G401.6 (cell line): Measurements from ENCODE around the gene ZNF785.
A peak's percentile ranks its signal among the peaks of the same experiment; 100 is the strongest.
"Not testable (repeated sequence)": the region's sequence is repeated elsewhere in the genome, so short reads cannot be mapped to it uniquely, and the experiment has no call there.

ENCODE experiments used
- FAIRE-seq: peaks from 2 replicates; lab custom pipeline; 2012; peaks lifted over from hg19 to GRCh38; lab: Jason Lieb, UNC

Gene ZNF785

DNA sequence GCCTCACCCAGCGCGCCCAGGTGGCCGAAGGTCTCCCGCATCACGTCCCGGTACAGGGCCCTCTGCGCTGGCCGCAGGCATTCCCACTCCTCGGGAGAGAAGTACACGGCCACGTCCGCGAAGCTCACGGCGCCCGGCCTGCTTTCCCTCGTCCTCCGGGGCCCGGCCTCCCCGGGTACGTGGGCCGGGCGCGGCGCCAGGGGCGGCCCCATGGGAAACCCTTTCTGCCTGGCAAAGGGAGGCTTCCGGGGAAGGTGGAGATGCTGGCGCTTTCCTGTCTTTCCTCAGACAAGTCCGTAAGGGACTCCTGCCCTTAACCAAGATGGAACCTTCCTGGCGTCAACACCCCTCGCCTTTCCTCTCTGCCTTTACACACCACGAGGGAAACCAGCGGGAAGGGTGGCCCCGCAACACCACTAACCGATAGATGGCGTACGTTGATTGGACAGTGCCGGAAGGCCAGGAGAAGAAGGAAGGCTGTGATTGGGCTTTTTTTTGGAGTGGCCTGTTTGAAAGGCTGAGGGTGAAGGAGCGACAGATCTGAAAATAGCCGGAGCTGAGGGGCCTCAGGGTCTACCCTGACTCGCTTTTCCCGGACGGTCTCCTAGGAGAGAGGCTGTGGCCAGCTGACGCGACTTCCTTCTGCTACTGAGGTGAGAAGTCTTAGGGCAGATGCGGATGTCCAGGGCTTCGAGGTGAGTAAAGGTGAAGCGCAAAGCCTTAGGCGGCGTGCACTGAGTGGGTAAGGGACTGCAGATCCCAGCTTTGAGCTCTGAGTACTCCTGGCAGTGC, at the start of gene ZNF785:
ZNF785 (minus strand) TSS at position 298 of the 792 bp plus-strand sequence; CDS start at position 212, 86 bp downstream.
- FAIRE-seq: no peak

DNA sequence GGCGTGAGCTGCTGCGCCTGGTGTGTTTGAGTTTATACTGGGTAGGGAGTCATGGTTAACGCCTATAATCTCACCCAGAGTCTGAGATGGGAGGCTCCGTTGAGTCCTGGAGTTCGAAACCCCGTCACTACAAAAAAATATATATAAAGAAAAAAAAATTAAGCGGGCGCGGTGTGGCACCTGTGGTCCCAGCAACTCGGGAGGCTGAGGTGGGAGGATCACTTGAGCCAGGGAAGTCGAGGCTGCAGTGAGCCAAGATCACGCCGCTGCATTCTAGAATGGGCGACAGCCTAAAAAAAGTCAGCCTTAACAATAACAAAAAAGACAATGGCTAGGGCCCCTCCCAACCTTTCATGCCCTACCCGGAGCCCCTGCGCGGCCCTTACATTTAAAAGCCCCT, 48.0 kb upstream of the ZNF785 start:
- FAIRE-seq: no peak

DNA sequence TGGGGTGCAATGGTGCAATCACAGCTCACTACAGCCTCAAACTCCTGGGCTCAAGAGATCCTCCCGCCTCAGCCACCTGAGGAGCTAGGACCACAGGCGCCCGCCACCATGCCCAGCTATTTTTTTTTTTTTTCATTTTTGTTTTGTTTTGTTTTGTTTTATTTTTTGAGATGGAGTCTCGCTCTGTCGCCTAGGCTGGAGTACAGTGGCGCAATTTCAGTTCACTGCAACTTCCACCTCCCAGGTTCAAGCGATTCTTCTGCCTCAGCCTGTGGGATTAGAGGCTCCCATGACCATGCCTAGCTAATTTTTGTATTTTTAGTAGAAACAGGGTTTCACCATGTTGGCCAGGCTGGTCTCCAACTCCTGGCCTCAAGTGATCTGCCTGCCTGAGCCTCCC, 47.0 kb upstream of the ZNF785 start:
- FAIRE-seq: not testable (repeated sequence)

DNA sequence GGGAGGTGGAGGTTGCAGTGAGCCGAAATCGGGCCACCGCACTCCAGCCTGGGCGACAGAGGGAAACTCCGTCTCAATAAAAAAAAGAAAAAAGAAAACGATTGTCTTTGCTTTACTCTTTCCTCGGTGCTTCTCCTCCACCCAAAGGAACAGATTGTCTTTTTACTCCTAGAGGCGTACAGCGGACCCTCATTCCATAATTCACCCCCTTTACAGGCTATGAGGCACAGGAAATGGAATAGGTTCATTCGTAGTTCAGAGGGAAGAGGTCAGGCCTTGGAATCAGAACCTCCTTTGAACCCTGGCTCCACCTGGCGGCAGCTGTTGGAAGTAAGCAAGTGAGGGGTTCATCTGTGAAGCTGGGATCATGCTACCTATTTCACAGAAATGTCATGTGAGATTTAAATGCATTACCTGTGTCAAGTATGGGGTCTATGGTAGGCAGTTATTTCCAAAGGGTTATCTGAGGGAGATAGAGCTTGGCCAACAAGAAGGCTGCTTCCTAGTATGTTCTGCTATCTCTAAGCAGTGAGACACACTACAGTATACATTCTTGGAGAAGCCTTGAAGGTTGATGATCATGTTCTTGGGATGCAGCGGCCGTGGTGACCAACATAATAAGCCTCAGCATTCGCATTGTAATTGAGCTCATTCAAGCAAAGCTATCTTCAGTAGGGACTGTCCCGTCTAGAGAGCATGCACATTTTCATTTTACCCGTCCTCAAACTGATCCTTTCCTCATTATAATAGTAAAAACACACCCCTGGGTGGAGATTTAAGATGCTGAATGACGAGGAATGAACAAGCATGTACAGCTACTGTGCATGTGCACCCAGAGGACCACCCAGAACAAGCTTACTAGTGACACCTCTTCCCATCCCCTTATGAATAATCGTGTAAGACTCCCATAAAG, 43.4 kb upstream of the ZNF785 start:
- FAIRE-seq: peak; percentile 40

DNA sequence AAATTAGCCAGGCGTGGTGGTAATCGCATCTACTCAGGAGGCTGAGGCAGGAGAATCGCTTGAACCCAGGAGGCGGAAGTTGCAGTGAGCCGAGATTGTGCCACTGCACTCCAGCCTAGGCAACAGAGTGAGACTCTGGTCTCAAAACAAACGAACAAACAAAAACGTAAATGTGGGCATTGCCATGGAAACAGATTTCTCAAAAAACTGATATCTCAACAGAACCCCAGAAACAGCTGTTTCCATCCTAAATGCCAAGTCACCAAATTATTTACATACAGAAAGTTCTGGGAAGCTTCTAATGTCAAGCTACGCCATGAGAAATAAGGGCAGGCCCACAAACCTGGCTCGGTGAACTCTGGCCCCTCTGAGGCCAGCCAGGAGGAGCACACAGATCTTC, 40.7 kb upstream of the ZNF785 start:
- no peak for FAIRE-seq

DNA sequence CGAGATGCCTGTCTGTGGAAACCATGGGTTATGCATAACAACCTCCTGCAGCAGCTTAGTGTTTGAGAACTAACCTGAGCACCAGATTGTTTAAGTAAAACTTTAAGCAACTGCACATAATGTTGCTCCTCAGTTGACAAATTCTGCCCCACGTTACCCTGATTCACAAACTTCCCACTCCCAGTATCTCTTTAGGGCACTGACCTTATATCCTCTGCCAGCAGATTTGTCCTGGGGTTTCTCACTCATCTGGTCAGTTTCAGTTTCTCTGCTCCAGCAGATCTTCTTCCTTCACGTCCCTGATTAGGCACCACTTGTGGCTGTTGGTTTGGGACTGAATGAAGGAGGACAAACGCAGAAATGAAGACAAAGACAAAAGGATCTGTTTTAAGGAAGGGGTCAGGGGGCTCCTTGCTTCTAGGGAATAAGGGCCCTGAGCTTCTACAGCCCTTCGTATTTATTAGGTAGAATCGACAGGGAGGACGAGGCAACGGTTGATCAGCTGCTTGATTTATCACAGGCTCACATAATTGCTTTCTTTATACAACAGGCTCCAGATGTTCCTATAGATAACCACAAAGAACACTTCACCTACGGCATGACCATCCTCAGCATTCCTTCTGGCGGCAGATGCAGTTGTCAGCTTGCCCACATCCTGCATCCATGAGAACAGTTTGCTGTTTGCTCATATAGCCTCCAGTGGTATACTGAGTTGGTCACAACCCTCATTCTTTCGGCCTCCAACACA, 38.2 kb upstream of the ZNF785 start:
- no peak for FAIRE-seq

DNA sequence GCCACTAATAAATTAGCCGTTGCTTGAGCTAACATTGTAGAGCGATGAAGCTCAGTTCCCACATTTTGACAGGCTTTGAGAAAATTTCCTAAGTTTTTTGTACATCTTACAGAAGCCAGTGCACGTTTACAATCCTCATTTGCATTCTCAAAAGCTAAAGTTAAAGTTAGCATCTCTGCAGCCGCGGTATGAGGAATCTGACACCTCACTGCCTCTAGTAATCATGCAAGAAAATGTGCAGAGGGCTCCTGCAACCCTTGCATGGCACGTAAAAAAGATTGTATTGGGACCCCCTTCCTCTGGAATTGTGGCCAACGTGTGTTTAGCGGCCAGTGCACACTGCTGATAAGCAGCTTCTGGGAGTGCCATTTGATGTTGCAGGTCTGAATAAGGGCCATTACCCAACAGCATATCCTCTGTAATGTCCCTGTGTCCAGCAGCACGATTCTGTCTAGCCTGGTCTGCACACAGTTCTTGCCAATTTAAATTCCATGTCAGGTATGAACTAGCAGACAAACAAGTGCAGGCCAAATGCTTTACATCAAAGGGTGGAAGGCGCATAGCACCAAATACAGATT, 37.0 kb upstream of the ZNF785 start:
- no peak for FAIRE-seq

DNA sequence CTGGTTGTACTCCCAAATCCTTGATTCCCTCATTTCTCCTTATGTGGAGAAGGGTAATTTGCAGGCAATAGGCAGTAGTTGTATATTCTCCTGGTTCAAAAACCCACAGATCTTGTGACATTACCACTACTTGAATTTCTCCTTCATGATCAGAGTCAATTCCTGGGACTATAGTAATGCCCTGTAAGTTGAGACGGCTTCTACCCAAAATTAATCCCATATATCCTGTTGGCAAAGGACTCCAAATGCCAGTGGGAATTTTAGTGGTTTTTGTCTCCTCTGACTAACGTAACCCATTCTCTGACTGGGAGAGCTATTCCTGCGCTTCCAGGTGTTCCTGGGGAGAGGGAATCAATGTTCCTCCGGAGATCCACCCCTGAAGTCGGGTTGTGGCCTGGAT, 36.3 kb upstream of the ZNF785 start:
- no peak for FAIRE-seq

DNA sequence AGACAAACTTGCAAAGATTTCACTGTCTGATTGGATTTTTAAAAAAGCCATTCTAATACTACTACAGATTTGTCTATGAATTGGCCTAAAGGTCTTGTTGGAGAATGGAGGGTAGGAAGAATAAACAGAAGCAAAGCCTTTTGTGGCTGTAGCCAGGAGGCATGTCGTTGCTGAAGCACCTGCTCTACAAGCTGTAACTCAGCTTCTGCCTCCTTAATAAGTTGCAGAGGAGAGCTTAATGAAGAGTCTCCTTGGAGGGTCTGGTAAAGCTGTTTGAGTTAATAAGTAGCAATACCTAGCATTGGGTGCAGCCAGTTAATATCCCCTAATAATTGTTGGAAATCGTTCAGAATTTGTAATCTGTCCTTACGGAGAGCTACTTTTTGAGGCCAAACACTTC, 34.7 kb upstream of the ZNF785 start:
- no peak for FAIRE-seq

DNA sequence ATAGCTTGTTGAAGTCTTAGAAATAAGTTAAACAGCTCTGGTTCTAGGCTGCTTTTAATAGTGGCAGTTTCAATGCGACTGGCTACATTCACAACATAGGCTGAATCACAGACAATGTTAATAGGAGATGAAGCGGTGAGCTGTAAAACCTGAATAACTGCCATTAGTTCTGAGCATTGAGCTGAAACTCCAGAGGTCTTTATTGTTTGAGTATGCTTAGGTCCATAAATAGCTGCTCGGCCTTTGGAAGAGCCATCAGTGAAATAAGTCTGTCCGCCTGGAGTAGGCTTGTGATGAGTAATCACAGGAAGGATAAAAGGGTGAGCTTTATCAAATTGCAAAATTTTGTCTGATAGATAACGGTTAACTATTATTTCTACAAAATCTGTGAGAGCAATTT, 34.1 kb upstream of the ZNF785 start:
- FAIRE-seq: no peak

DNA sequence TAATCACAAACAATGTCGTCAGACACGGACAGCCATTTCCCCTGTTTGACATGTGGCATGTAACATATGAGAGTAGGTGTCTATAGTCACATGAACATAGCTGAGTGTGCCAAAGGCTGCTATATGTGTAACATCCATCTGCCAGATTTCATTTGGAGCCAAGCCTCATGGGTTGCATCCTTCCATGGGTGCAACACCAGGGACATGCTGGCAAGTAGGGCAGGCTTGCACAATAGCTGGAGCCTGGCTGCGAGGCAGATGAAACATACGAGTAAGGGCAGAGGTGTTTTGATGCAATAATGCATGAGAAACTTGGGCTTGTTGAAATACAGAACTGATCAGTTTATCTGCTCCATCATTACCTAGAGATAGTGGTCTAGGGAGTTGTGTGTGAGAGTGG, 33.7 kb upstream of the ZNF785 start:
- FAIRE-seq: no peak

DNA sequence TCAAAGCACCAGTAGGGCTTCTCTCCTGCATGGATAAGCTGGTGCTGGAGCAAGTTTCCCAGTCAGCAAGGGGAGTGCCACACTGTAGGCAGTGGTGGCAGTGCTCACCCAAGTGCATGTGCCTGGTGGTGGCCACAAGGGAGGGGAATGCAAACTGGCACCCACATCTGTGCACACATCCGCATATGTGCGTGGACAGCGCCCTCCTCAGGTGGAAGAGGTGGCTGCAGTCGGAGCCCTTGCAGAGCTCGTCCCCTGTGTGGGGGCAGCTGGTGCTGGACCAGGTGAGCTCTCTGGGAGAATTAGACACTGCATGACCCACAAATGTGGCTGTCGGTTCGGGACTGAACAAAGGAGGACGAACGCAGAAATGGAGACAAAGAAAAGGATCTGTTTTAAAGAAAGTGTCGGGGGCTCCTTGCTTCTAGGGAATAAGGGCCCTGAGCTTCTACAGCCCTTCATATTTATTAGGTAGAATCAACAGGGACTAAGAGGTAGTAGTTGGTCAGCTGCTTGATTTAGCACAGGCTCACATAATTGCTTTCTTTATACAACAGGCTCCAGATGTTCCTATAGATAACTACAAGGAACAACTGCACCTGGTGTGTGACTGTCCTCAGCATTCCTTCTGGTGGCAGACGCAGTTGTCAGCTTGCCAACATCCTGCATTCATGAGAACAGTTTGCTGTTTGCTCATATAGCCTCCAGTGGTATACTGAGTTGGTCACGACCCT, 30.0 kb upstream of the ZNF785 start:
- FAIRE-seq: no peak

DNA sequence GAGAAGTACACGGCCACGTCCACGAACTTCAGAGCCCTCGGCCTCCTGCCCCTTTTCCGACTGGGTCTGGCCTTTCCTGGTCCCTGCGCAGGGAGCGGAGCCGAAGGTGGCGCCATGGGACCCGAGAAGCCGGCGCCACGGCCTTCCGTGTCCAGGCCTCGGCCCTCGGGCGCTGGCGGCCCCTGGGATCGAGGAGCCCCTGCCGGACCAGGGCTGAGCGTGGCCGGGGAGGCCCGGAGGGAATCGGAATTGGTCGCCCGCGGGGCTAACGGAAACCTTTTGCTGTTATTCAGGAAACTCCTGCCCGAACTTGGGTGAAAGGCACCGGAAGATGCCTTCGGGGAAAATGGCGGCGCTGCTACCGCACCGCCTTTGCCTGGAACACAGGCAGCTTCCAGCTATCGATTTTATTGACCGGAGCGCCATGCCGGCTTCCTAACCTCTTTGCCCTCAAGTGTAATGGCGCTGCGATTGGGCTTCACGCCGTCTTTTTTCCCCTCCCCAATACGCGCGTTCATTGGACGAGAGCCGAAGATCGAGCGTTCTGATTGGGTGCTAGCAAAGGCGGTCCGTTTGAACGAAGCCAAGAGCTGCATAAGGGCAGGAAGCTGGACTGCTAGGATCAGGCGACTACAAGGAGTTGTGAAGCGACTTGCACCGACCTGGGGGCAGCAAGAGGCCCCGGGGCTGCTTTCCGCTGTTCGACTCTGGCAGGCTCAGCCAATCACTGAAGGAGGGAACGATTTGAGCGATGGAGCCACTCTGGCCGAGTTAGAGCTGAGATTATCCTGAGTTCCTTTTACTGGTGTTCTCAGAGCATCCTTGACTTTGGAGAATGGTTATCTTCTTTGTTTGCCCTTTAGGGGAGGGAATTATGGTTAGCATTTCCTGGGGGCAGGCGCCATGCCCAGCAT, 24.7 kb upstream of the ZNF785 start, which contains the start of gene ZNF689:
ZNF689 (minus strand) TSS at position 464 of the 914 bp plus-strand sequence; CDS start at position 116, 348 bp downstream.
- peak; percentile 96 for FAIRE-seq

DNA sequence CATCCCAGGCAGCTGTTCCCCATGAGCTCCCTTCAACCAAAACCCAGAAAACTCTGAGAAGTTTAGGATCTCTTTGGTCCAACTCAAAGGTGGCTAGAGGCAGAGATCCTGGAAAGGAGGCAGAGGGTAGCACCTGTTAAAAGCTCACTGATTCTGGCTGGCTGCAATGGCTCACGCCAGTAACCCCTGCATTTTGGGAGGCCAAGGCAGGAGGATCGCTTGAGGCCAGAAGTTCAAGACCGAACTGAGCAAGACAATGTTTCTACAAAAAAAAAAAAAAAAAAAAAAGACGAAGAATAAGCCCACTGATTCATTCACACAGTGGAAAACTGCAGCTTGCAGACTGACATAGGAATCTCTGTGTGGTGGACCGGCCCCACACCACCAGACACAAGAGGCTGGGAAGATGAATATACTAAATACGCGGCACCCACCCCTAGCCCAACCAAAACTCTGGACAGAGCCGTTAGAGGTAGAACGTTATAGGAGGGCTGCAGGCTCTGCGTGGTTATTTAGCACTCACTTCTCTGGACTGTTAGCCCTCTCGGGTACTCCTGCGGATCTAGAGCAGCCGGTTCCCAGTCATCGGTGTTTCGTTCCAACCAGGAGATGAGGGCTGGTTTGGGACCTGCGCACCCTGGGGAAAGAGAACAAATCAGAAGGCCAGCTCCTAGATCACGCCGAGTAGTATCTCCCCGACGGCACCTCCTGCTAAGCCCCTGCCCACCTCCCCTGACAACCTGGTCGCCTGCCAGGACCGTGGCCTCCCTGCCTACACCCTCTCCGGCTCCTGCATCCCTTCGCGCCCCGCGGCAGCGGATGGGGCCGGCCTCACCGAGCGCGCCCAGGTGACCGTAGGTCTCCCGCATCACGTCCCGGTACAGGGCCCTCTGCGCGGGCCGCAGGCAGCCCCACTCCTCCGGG, 23.8 kb upstream of the ZNF785 start:
- no peak for FAIRE-seq

DNA sequence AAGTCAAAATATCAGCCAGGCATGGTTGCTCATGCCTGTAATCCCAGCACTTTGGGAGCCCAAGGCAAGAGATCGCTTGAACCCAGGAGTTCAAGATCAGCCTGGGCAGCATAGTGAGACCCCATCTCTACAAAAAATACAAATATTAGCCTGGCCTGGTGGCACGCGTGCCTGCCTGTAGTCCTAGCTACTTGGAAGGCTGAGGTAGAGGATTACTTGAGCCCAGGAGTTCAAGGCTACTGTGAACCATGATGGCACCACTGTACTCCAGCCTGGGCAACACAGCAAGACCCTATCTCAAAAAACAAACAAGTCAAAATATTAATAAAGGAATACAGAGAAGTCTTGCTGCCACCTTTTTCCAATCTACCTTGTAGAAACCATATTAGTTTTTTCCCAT, 20.5 kb upstream of the ZNF785 start:
- no peak for FAIRE-seq

DNA sequence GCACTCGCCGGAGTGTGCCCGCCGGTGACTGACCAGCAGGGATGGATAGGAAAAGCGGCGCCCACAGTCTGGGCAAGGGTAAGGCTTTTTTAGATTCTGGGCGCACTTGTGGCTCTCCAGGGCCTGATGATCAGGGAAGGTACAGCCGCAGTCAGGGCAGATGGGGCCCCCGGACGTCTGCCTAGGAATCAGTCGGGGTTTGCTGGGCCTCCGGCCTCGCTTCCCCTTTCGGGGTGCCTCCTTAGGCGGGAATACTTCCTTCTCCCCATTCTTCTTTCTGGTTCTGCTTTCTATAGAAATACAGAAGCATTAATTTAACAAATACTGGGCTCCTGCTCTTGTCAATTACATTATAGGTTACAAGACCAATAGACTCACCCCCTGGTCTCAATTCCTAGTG, 19.7 kb upstream of the ZNF785 start:
- no peak for FAIRE-seq

DNA sequence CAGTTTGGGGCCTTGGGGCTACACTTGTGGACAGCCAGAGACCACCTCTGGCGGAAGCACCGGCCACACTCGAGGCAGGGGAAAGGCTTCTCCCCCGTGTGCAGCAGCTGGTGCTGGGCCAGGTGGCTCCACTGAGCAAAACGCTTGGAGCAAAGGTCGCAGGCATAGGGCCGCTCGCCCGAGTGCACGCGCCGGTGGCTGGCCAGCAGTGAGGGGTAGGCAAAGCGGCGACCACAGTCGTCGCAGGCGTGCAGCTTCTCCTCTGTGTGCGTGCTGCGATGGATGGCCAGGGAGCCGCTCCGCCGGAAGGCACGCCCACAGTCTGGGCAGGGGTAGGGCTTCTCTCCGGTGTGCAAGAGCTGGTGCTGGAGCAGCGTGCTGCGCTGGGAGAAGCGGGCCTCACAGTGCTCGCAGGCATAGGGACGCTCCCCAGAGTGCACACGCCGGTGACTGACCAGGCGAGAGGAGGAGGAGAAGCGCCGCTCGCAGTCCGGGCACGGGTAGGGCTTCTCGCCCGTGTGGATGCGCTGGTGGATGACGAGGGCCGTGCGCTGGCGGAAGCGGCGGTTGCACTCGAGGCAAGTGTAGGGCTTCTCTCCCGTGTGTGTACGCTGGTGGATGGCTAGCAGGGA, 18.9 kb upstream of the ZNF785 start:
- no peak for FAIRE-seq

DNA sequence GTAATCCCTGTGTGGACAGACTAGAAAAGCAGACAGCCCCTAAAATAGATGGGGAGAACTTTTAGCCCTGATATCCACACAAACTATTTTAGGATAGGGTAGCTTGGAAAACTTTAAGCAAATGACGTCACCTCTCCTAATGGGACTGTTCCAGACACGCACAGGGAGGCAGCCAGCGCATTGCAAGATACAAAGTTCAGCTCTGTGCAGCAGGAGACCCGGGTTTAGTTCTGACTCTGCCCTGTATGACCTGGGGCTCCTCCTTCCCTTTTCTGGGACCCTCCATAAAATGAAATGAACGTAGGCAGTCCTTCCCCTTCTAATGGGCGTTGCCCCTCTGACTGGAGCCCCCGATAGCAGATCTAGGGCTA, 18.4 kb upstream of the ZNF785 start:
- FAIRE-seq: no peak
